ENCODE data around the gene TXN2.

TXN2 gene

DNA sequence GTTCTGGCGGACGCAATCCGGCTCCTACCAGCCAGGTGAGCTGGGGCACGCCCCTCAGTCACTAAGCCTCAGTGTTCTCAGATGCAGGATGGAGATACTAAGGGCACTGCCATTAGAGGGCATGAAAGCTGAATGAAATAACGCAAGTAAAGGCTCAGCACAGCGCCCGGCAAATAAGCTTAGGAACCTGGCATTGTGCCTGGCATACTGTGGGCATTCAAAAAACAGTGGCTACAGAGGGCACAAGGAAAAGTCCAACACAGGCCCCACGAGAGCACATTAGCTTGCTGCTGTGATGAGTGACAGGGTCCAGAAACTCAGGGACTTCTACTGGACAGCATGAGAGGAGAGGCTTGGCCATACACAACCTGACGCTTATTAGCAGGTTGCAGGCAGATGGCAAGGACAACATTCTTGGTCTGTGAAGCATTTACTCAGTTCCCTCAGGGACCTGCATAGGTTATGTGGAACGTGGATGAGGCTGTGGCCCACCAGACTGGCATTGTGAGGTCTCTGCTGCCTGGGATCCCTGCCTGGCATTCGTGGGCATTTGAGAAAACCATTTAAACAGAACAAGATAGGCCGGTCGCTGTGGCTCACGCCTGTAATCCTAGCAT, 12.2 kb downstream of the TXN2 start:
- TF ChIP-seq, protein P1, sequence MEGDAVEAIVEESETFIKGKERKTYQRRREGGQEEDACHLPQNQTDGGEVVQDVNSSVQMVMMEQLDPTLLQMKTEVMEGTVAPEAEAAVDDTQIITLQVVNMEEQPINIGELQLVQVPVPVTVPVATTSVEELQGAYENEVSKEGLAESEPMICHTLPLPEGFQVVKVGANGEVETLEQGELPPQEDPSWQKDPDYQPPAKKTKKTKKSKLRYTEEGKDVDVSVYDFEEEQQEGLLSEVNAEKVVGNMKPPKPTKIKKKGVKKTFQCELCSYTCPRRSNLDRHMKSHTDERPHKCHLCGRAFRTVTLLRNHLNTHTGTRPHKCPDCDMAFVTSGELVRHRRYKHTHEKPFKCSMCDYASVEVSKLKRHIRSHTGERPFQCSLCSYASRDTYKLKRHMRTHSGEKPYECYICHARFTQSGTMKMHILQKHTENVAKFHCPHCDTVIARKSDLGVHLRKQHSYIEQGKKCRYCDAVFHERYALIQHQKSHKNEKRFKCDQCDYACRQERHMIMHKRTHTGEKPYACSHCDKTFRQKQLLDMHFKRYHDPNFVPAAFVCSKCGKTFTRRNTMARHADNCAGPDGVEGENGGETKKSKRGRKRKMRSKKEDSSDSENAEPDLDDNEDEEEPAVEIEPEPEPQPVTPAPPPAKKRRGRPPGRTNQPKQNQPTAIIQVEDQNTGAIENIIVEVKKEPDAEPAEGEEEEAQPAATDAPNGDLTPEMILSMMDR (IDR thresholded peaks at IDR 0.05; ENCODE audit: insufficient read depth, low read depth, low read length, missing control alignments) = no peak
- no peak for DNase-seq (ENCODE audit: low read depth)
- H3K4me3 ChIP-seq (ENCODE audit: low read length) = no peak overlapping the region

GRCh38 chr22:36467946-36468345, 13.5 kb downstream of the TXN2 start:
- no peak overlapping the region for H3K4me3 ChIP-seq (ENCODE audit: low read length)
- TF ChIP-seq, protein P1 (IDR thresholded peaks at IDR 0.05; ENCODE audit: insufficient read depth, low read depth, low read length, missing control alignments) = no peak

GRCh38 chr22:36467042-36467810, 14.2 kb downstream of the TXN2 start:
- TF ChIP-seq, protein P1 (IDR thresholded peaks at IDR 0.05; ENCODE audit: insufficient read depth, low read depth, low read length, missing control alignments) = no peak
- H3K4me3 ChIP-seq (ENCODE audit: low read length) = no peak overlapping the region
- peak; percentile 42 for DNase-seq (ENCODE audit: low read depth)

More at GRCh38 chr22:36467946-36468345, 13.5 kb downstream of the TXN2 start:
- peak; percentile 91 for DNase-seq (ENCODE audit: low read depth)

DNA sequence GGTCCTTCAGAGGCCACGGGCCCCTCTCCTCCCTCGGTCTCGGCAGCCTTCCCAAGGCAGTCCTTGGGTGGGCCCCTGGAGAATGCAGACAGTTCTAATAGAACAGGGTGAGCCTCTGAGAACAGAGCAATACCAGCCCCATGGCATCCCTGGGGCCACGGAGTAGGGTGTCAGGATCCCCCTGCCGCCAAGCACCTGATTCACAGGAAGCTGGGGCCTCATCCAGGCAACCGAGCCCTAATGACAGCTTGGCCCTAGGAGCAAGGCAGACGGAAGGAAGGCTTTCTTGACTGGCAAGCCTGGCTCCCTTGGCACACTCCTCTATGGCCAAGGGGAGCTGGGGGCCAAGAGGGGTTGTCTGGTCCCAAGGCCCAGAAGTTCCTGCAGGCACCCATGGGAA, 15.2 kb downstream of the TXN2 start:
- no peak overlapping the region for H3K4me3 ChIP-seq (ENCODE audit: low read length)
- TF ChIP-seq, protein P1 (IDR thresholded peaks at IDR 0.05; ENCODE audit: insufficient read depth, low read depth, low read length, missing control alignments) = no peak
- DNase-seq (ENCODE audit: low read depth) = no peak

DNA sequence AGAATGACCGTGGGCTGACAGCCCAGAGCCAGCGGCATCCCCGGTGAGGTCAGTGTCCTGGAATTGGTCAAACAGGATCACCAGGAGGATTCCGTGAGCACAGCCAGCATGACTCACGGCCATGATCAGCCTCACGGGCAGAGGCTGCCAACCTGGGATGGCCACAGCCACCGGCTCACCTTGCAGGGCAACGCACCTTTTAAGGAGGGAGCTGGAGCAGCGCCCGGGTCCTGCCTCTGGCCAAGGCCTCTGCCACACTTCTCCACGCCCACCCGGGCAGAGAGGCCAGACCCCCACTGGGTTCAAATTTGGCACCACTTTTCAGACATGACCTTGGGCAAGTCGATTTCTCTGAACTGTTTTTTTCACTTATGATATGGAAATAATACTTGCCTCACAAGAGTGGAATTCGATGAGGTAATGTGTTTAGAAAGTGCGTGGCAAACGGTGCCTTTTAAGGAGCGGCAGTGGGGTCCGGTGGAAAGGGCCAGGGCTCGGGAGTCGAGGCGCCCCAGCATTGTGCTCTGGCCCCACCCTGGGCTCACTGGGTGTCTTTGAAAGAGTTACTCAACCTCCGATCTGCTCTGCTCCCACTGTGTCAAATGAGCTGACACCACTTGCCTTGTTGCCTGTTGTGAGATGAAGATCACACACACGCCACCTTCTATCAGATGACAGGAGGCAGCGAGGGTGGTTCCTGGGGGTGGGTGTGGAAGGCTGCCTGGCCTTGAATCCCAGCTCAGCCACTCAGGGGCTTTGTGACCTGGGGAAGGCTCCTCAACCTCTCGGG, 16.0 kb downstream of the TXN2 start:
- no peak overlapping the region for H3K4me3 ChIP-seq (ENCODE audit: low read length)
- TF ChIP-seq, protein P1 (IDR thresholded peaks at IDR 0.05; ENCODE audit: insufficient read depth, low read depth, low read length, missing control alignments) = no peak
- peak; percentile 94 for DNase-seq (ENCODE audit: low read depth)

DNA sequence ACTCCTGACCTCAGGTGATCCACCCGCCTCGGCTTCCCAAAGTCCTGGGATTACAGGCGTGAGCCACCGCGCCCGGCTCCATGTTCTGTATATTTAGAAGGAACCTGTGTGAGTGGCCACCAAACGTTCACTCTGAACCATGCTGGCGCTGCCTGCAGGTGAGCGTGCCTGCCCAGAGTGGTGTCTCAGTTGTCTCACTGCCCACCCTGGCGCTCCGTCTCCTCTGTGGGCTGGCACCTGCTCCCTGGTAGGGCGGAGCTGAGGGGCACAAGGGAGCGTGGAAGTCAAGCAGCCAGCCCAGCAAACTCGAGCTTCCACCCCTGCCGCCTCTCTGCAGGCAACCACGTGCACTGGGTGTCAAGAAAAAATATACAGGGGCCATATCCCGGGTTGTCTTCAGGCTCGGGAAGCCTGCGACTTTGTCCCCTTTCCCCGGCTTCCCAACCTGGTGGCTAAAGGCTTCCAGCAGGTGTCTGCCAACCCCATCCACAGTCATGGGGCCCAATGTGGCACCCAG, 16.7 kb downstream of the TXN2 start:
- TF ChIP-seq, protein P1 (IDR thresholded peaks at IDR 0.05; ENCODE audit: insufficient read depth, low read depth, low read length, missing control alignments) = no peak
- no peak overlapping the region for H3K4me3 ChIP-seq (ENCODE audit: low read length)
- no peak for DNase-seq (ENCODE audit: low read depth)

All from epithelial cell of esophagus (primary cell).